22Rv1 (cell line): ENCODE data around the gene RNASE12.
"Not testable (repeated sequence)": the region's sequence is repeated elsewhere in the genome, so short reads cannot be mapped to it uniquely, and the experiment has no call there.

ENCODE experiments used
- H3K27ac ChIP-seq: fragments of 450-650 bp; 2 replicates; pipeline ENCODE4 v1.5.1; 2017
- CTCF ChIP-seq: fragments of 450-650 bp; IDR thresholded peaks from 2 replicates; pipeline ENCODE4 v1.5.1; 2017; ENCODE audit warnings: mild to moderate bottlenecking
- ZFX ChIP-seq: fragments of 450-650 bp; IDR thresholded peaks from 2 replicates; pipeline ENCODE4 v1.6.1; 2017; ENCODE audit warnings: antibody characterized with exemption, borderline replicate concordance

RNASE12 gene

GRCh38 chr14:20606190-20606901 is 15.2 kb upstream of the RNASE12 start:
- H3K27ac ChIP-seq, result no peak overlapping the region
- peak; percentile 81 for TF ChIP-seq CTCF
- no peak for TF ChIP-seq ZFX

GRCh38 chr14:20603813-20604690 is 12.9 kb upstream of the RNASE12 start:
- no peak overlapping the region for H3K27ac ChIP-seq
- TF ChIP-seq CTCF (no peak), ZFX (no peak)

- H3K27ac ChIP-seq, result no peak overlapping the region
- TF ChIP-seq CTCF (no peak), ZFX (no peak)
Measured at GRCh38 chr14:20602583-20602982, 11.4 kb upstream of the RNASE12 start.

GRCh38 chr14:20601522-20601921 is 10.3 kb upstream of the RNASE12 start:
- TF ChIP-seq ZFX (no peak), CTCF (no peak)
- H3K27ac ChIP-seq, result no peak overlapping the region

GRCh38 chr14:20597108-20597507 is 5.9 kb upstream of the RNASE12 start:
- no peak overlapping the region for H3K27ac ChIP-seq
- TF ChIP-seq CTCF, result no peak
- no peak for TF ChIP-seq ZFX

GRCh38 chr14:20595726-20596125 is 4.5 kb upstream of the RNASE12 start:
- H3K27ac ChIP-seq, result not testable (repeated sequence)

GRCh38 chr14:20592574-20592973 is 1.4 kb upstream of the RNASE12 start:
- no peak overlapping the region for H3K27ac ChIP-seq
- no peak for TF ChIP-seq ZFX
- no peak for TF ChIP-seq CTCF
